ENCODE measurements around the gene AIF1L.

DNA sequence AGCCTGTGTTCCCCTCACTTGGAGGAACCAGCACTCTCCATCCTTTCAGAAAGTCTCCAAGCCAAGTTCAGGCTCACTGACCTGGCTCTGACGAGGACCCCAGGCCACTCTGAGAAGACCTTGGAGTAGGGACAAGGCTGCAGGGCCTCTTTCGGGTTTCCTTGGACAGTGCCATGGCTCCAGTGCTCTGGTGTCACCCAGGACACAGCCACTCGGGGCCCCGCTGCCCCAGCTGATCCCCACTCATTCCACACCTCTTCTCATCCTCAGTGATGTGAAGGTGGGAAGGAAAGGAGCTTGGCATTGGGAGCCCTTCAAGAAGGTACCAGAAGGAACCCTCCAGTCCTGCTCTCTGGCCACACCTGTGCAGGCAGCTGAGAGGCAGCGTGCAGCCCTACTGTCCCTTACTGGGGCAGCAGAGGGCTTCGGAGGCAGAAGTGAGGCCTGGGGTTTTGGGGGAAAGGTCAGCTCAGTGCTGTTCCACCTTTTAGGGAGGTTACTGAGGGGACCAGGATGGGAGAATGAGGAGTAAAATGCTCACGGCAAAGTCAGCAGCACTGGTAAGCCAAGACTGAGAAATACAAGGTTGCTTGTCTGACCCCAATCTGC is 24.4 kb downstream of the AIF1L start:
- TF ChIP-seq CTCF (IDR thresholded peaks at IDR 0.05) (no peak), POLR2A (IDR thresholded peaks at IDR 0.05) (no peak)
